GM13977 (cell line): ENCODE data around the gene BORCS8.
A peak's percentile ranks its signal among the peaks of the same experiment; 100 is the strongest.
"Not testable (repeated sequence)": the region's sequence is repeated elsewhere in the genome, so short reads cannot be mapped to it uniquely, and the experiment has no call there.

ENCODE experiments used
- DNase-seq: peaks from one replicate; pipeline ENCODE4 v3.0.0; 2012; ENCODE audit warnings: low spot score
- CTCF ChIP-seq: IDR thresholded peaks from 2 replicates; pipeline ENCODE4 v1.5.1; 2012; ENCODE audit warnings: mild to moderate bottlenecking, control low read depth; ENCODE audit not compliant: insufficient read depth; ENCODE audit errors: extremely low read depth, missing control alignments
- in situ Hi-C: fragments of 300-500 bp; cut with MboI; formaldehyde crosslinking; loops from one replicate; pipeline ENCODE4 v1.12.0; 2022; ENCODE audit warnings: low sequenced_read_pairs, low pct_unique_long_range_greater_than_20kb, mixed read lengths, inconsistent platforms; ENCODE audit not compliant: unreplicated experiment

BORCS8 gene

DNA sequence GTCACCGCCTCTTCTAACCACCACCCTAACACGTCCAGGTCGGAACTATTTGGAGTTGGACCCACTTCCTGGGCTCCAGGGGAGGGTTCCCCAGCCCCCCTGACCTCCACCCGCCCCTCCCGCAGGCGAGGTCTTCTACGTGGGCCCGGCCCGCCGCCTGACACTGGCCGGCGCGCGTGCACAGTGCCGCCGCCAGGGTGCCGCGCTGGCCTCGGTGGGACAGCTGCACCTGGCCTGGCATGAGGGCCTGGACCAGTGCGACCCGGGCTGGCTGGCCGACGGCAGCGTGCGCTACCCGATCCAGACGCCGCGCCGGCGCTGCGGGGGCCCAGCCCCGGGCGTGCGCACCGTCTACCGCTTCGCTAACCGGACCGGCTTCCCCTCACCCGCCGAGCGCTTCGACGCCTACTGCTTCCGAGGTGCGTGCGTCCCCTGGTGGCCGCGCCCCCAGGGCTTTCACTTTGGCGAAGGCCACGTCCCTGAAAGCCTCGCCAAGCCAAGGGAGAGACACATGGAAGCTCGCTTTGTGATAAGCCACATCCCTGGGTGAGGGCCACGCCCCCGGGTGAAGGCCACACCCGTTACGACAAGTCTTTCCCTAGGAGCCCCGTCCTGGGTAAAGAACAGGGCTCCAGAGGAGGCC is 33.0 kb upstream of the BORCS8 start:
- in situ Hi-C loops: no loop called here
- TF ChIP-seq CTCF: peak; percentile 75
- peak; percentile 92 for DNase-seq

GRCh38 chr19:19224150-19224851 is 32.3 kb upstream of the BORCS8 start:
- in situ Hi-C loops: no loop called here
- no peak for DNase-seq
- TF ChIP-seq CTCF: no peak

GRCh38 chr19:19223636-19224035 is 31.7 kb upstream of the BORCS8 start:
- no peak for DNase-seq
- in situ Hi-C loops: no loop called here
- no peak for TF ChIP-seq CTCF

DNA sequence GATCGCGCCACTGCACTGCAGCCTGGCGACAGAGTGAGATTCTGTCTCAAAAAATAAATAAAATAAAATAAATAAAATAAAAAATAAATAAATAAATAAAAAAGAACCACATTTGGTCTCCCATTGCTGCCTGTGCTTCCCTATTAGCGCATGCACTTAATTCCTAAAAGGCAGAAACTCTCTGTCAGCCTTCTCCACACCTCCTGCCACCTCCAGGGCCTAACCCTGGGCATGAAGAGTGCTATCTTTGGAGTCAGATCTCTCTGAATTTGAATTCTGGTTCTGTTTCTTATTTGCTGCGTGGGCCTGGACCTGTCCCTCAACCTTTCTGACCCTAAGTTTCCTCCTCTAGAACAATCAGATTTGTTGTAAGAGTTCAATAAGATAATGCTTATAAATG is 31.1 kb upstream of the BORCS8 start:
- in situ Hi-C loops: no loop called here
- DNase-seq: no peak
- TF ChIP-seq CTCF: no peak

GRCh38 chr19:19221000-19221399 is 29.0 kb upstream of the BORCS8 start:
- DNase-seq, in situ Hi-C loops: not testable (repeated sequence)

- TF ChIP-seq CTCF: no peak
- in situ Hi-C loops: no loop called here
- DNase-seq: no peak
These were observed 27.0 kb upstream of the BORCS8 start for GRCh38 chr19:19218911-19219310.

- in situ Hi-C loops: no loop called here
- no peak for TF ChIP-seq CTCF
- no peak for DNase-seq
These were observed 25.1 kb upstream of the BORCS8 start for GRCh38 chr19:19217099-19217498.
